Activated T-cell treated with anti-CD3 and anti-CD28 coated beads for 48 hours (primary cell): Measurements from ENCODE around the gene ARHGEF7.
A peak's percentile ranks its signal among the peaks of the same experiment; 100 is the strongest.

Experiments
- DNase-seq: peaks from one replicate; pipeline ENCODE4 v3.0.0-alpha.2; 2020; ENCODE audit warnings: low read depth

Gene ARHGEF7

GRCh38 chr13:111139452-111139851, 24.3 kb downstream of the ARHGEF7 start:
- no peak for DNase-seq

GRCh38 chr13:111139873-111140561, 24.9 kb downstream of the ARHGEF7 start:
- no peak for DNase-seq

- no peak for DNase-seq
Measured at GRCh38 chr13:111140562-111141105, 25.5 kb downstream of the ARHGEF7 start.

- no peak for DNase-seq
Measured at GRCh38 chr13:111142472-111142871, 27.4 kb downstream of the ARHGEF7 start.

GRCh38 chr13:111143865-111144540, 28.9 kb downstream of the ARHGEF7 start:
- DNase-seq, result no peak

- DNase-seq, result no peak
Measured at GRCh38 chr13:111145071-111145470, 30.0 kb downstream of the ARHGEF7 start.

- no peak for DNase-seq
Measured at GRCh38 chr13:111145506-111145905, 30.4 kb downstream of the ARHGEF7 start.

GRCh38 chr13:111152844-111153243, 37.7 kb downstream of the ARHGEF7 start:
- DNase-seq, result no peak

GRCh38 chr13:111153279-111153976, 38.3 kb downstream of the ARHGEF7 start:
- peak; percentile 95 for DNase-seq

- no peak for DNase-seq
Measured at GRCh38 chr13:111153977-111154332, 38.8 kb downstream of the ARHGEF7 start.

- no peak for DNase-seq
Measured at GRCh38 chr13:111156421-111156820, 41.3 kb downstream of the ARHGEF7 start.

- DNase-seq, result no peak
Measured at GRCh38 chr13:111158136-111158805, 43.2 kb downstream of the ARHGEF7 start.

- DNase-seq, result no peak
Measured at GRCh38 chr13:111159362-111160320, 44.5 kb downstream of the ARHGEF7 start.

- DNase-seq, result no peak
Measured at GRCh38 chr13:111160648-111161047, 45.5 kb downstream of the ARHGEF7 start.

- no peak for DNase-seq
Measured at GRCh38 chr13:111161601-111162600, 46.8 kb downstream of the ARHGEF7 start.

- no peak for DNase-seq
Measured at GRCh38 chr13:111165241-111166010, 50.3 kb downstream of the ARHGEF7 start.

- no peak for DNase-seq
Measured at GRCh38 chr13:111166882-111167675, 52.0 kb downstream of the ARHGEF7 start.

- DNase-seq, result no peak
Measured at GRCh38 chr13:111168107-111168506, 53.0 kb downstream of the ARHGEF7 start.
